Measurements from ENCODE around the gene MB.

DNA sequence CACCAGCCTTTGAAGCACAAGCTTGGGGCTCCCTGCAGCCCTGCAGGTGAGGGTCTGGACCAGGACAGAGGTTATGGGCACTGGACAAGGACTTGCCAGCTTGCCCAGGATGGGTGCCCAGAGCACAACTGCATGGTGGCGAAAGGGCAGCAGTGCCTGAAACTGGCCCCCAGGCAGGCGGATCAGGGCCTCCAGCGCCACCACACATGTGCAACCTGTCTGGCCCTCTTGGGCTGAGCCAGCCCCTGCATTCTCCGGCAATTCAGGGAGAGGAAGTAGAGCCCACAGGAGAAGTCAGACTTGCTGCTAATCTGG lies 18.8 kb downstream of the MB start:
- TF ChIP-seq EZH2phosphoT487 (IDR thresholded peaks at IDR 0.05; ENCODE audit: borderline replicate concordance) (no peak), CEBPB (IDR thresholded peaks at IDR 0.05; ENCODE audit: low read depth) (no peak)
- TF ChIP-seq, protein P1, sequence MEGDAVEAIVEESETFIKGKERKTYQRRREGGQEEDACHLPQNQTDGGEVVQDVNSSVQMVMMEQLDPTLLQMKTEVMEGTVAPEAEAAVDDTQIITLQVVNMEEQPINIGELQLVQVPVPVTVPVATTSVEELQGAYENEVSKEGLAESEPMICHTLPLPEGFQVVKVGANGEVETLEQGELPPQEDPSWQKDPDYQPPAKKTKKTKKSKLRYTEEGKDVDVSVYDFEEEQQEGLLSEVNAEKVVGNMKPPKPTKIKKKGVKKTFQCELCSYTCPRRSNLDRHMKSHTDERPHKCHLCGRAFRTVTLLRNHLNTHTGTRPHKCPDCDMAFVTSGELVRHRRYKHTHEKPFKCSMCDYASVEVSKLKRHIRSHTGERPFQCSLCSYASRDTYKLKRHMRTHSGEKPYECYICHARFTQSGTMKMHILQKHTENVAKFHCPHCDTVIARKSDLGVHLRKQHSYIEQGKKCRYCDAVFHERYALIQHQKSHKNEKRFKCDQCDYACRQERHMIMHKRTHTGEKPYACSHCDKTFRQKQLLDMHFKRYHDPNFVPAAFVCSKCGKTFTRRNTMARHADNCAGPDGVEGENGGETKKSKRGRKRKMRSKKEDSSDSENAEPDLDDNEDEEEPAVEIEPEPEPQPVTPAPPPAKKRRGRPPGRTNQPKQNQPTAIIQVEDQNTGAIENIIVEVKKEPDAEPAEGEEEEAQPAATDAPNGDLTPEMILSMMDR (IDR thresholded peaks at IDR 0.05 in 2 of 3, conservative IDR thresholded peaks at IDR 0.05 in 1 of 3; ENCODE audit: borderline replicate concordance in 1 of 3, insufficient read depth in 1 of 3, low read depth in 2 of 3, low read length in 2 of 3): no peak
